ENCODE results near the gene DHRS11. TPM values are rescaled to one million over a fixed set of nuclear protein-coding genes. Genes with fewer than 3 reads are reported as not detected.

DHRS11 gene
- total RNA-seq, 4 donors from 2014 or later: 9.0 to 11.1 (median 10.2) TPM

- Histone ChIP-seq H3K27ac (no peak overlapping the region), H3K4me1 (peaks cover 0 to 2% (median 0%) of the 10 kb centered on the region in 3 donors), H3K36me3 (no peaks in the 10 kb centered on the region), H3K9me3 (no peaks in the 10 kb centered on the region), H3K27me3 (peaks cover 7 to 96% (median 9%) of the 10 kb centered on the region in 4 donors), H3K4me3 (no peak overlapping the region)
- no peak for DNase-seq
- intact Hi-C loops (cut with DNase I): no loop called here
- WGBS, 2 donors: 15 to 27% methylated on average over 4 of the region's 4 CpGs
- no peak for TF ChIP-seq CTCF (IDR thresholded peaks at IDR 0.05)
- no peak for TF ChIP-seq POLR2A (IDR thresholded peaks at IDR 0.05)
Measured at GRCh38 chr17:36647636-36648035, 56.0 kb downstream of the DHRS11 start.

GRCh38 chr17:36650096-36650775, 58.6 kb downstream of the DHRS11 start:
- TF ChIP-seq CTCF (IDR thresholded peaks at IDR 0.05) (no peak), POLR2A (IDR thresholded peaks at IDR 0.05) (no peak)
- Histone ChIP-seq H3K4me3 (no peak overlapping the region), H3K9me3 (no peaks in the 10 kb centered on the region), H3K27me3 (peaks cover 0 to 96% (median 0%) of the 10 kb centered on the region in 4 donors), H3K4me1 (no peaks in the 10 kb centered on the region), H3K36me3 (no peaks in the 10 kb centered on the region), H3K27ac (no peak overlapping the region)
- WGBS, 2 donors: 26 to 33% methylated on average over 9 of the region's 9 CpGs
- no peak for DNase-seq
- intact Hi-C loops (cut with DNase I): no loop called here

Other genes with a start within 250 kb of the DHRS11 start
- gene TBC1D3H, start 203.4 kb upstream of the DHRS11 start, total RNA-seq: not detected
- 10 to 100 TPM; 13.8 to 38.6 (median 29.2) TPM for gene ZNHIT3, start 105.2 kb upstream of the DHRS11 start, total RNA-seq
- 100 to 1,000 TPM in 2 of 4 donors, 10 to 100 TPM in 2; 46.4 to 124 (median 88.5) TPM for gene MYO19, start 57.0 kb upstream of the DHRS11 start, total RNA-seq
- gene PIGW, start 56.9 kb upstream of the DHRS11 start, total RNA-seq: 10 to 100 TPM in 1 of 4 donors, 1 to 10 TPM in 3; 6.9 to 11.0 (median 9.0) TPM
- gene GGNBP2, start 47.0 kb upstream of the DHRS11 start, total RNA-seq: 10 to 100 TPM; 32.8 to 59.3 (median 46.3) TPM
- 10 to 100 TPM in 1 of 4 donors, 1 to 10 TPM in 3; 5.9 to 10.1 (median 7.0) TPM for gene MRM1, start 9.7 kb downstream of the DHRS11 start, total RNA-seq

Data from esophagus squamous epithelium (tissue), 5 donors.